Tibial artery (tissue), 4 donors: ENCODE data around the gene SRRM3.

Source experiments
- DNase-seq, 2 donors: peaks; one replicate each; pipeline ENCODE4 v3.0.0-alpha.2; 2019
- H3K27ac ChIP-seq, 2 donors: fragments of 200-600 bp; sonication (generic) in 1 of 2; 1 replicate in 1 of 2; 2 replicates in 1 of 2; pipeline ENCODE4 v1.5.1; 2018 to 2019; ENCODE audit warnings: mild to moderate bottlenecking in 1 of 2
- H3K27me3 ChIP-seq, 2 donors: fragments of 200-600 bp; sonication (generic) in 1 of 2; one replicate each; pipeline versions ENCODE4 v1.5.1 to v1.6.0; 2016 to 2019
- H3K36me3 ChIP-seq, 3 donors: fragments of 200-600 bp; sonication (generic) in 2 of 3; one replicate each; pipeline ENCODE4 v1.5.1; 2016 to 2019; ENCODE audit warnings: mild to moderate bottlenecking in 2 of 3
- H3K4me1 ChIP-seq, 4 donors: fragments of 200-600 bp; sonication (generic) in 2 of 4; 1 replicate in 3 of 4; 2 replicates in 1 of 4; pipeline ENCODE4 v1.5.1; 2016 to 2019
- H3K4me3 ChIP-seq, 2 donors: fragments of 200-600 bp; sonication (generic) in 1 of 2; 1 replicate in 1 of 2; 2 replicates in 1 of 2; pipeline ENCODE4 v1.5.1; 2018 to 2019; ENCODE audit warnings: mild to moderate bottlenecking in 2 of 2
- H3K9me3 ChIP-seq, 3 donors: fragments of 200-600 bp; sonication (generic) in 1 of 3; one replicate each; pipeline ENCODE4 v1.5.1; 2016 to 2019
- CTCF ChIP-seq, 2 experiments: fragments of 200-600 bp in 1 of 2; fragments of 450-650 bp in 1 of 2; IDR thresholded peaks; one replicate each; pipeline ENCODE4 v1.5.1; 2017 to 2019; ENCODE audit warnings: antibody characterized with exemption in 2 of 2, mild to moderate bottlenecking in 1 of 2, moderate library complexity in 1 of 2
- intact Hi-C: fragments of 100-400 bp; cut with DNase I; formaldehyde crosslinking; loops from one replicate; pipeline ENCODE4 v1.15.0; 2023; ENCODE audit warnings: low total_unique reads

Gene SRRM3

GRCh38 chr7:76317782-76318487, 116.2 kb downstream of the SRRM3 start:
- Histone ChIP-seq H3K4me3 (peak overlapping the region; percentile 87 to 95), H3K27me3 (no peaks in the 10 kb centered on the region), H3K4me1 (peaks cover 0 to 47% (median 24%) of the 10 kb centered on the region in 4 donors), H3K27ac (peak overlapping the region; percentile 94 to 97), H3K36me3 (no peaks in the 10 kb centered on the region), H3K9me3 (no peaks in the 10 kb centered on the region)
- peak; percentile 97 to 99 for DNase-seq
- intact Hi-C loops = loop anchor here (1.0 kb wide), 1 partner anchor 24 kb away; no protein-coding TSS in a partner anchor
- TF ChIP-seq CTCF (IDR thresholded peaks at IDR 0.05) = no peak

- Histone ChIP-seq H3K36me3 (no peaks in the 10 kb centered on the region), H3K27me3 (no peaks in the 10 kb centered on the region), H3K9me3 (no peaks in the 10 kb centered on the region), H3K4me3 (peak overlapping the region; percentile 87 to 95), H3K4me1 (peaks cover 0 to 50% (median 30%) of the 10 kb centered on the region in 4 donors), H3K27ac (peak overlapping the region; percentile 94 to 97)
- peak; percentile 91 to 92 for DNase-seq
- TF ChIP-seq CTCF (IDR thresholded peaks at IDR 0.05) = peak; percentile 34 to 46
- intact Hi-C loops = loop anchor here (1.0 kb wide), 1 partner anchor 24 kb away; no protein-coding TSS in a partner anchor
Measured at GRCh38 chr7:76318488-76319353, 117.0 kb downstream of the SRRM3 start.

- H3K27ac ChIP-seq = peak overlapping the region; percentile 33 to 94
- intact Hi-C loops = no loop called here
- peaks cover 0 to 57% (median 27%) of the 10 kb centered on the region in 4 donors for H3K4me1 ChIP-seq
- no peaks in the 10 kb centered on the region for H3K27me3 ChIP-seq
- H3K4me3 ChIP-seq = no peak overlapping the region
- no peaks in the 10 kb centered on the region for H3K9me3 ChIP-seq
- DNase-seq = no peak
- H3K36me3 ChIP-seq = peaks cover 12 to 44% (median 30%) of the 10 kb centered on the region in 3 donors
- no peak for TF ChIP-seq CTCF (IDR thresholded peaks at IDR 0.05)
Measured at GRCh38 chr7:76325092-76325491, 123.4 kb downstream of the SRRM3 start.

GRCh38 chr7:76325811-76326210, 124.1 kb downstream of the SRRM3 start:
- H3K36me3 ChIP-seq = peaks cover 12 to 46% (median 30%) of the 10 kb centered on the region in 3 donors
- H3K4me1 ChIP-seq = peaks cover 0 to 60% (median 27%) of the 10 kb centered on the region in 4 donors
- peak overlapping the region in 1 of 2 donors; percentile 3 for H3K27ac ChIP-seq

More at GRCh38 chr7:76325811-76326210, 124.1 kb downstream of the SRRM3 start:
- intact Hi-C loops = no loop called here
- TF ChIP-seq CTCF (IDR thresholded peaks at IDR 0.05) = no peak
- Histone ChIP-seq H3K9me3 (no peaks in the 10 kb centered on the region), H3K4me3 (no peak overlapping the region), H3K27me3 (no peaks in the 10 kb centered on the region)
- no peak for DNase-seq
